Brain microvascular endothelial cell (primary cell): ENCODE results near the gene NWD2.

Experiments
- DNase-seq: peaks from one replicate; pipeline ENCODE4 v3.0.0-alpha.2; 2020
- H3K27ac ChIP-seq: fragments of 250-450 bp; sonication (Bioruptor Pico); 2 replicates; pipeline ENCODE4 v1.5.1; 2020; ENCODE audit warnings: mild to moderate bottlenecking, moderate library complexity
- H3K27me3 ChIP-seq: fragments of 250-450 bp; sonication (Bioruptor Pico); replicated peaks from 2 replicates; pipeline ENCODE4 v1.5.1; 2020; ENCODE audit warnings: mild to moderate bottlenecking
- H3K36me3 ChIP-seq: fragments of 250-450 bp; sonication (Bioruptor Pico); replicated peaks from 2 replicates; pipeline ENCODE4 v1.5.1; 2020; ENCODE audit warnings: mild to moderate bottlenecking
- H3K4me3 ChIP-seq: 2 replicates; pipeline ENCODE4 v1.5.1; 2011; ENCODE audit warnings: low read depth, mild to moderate bottlenecking, control low read depth, low read length, moderate library complexity
- CTCF ChIP-seq: IDR thresholded peaks from 2 replicates; pipeline ENCODE4 v1.5.1; 2011; ENCODE audit warnings: low read depth, mild to moderate bottlenecking, moderate library complexity, low read length, control low read depth, inconsistent platforms; ENCODE audit errors: missing control alignments
- in situ Hi-C: cut with HindIII; loops from 2 replicates; pipeline ENCODE4 v1.10.0; 2017; ENCODE audit warnings: low sequenced_read_pairs, low pct_ligation_motif_present

Gene NWD2

GRCh38 chr4:37389967-37390580, 145.5 kb downstream of the NWD2 start:
- peak; percentile 45 for DNase-seq
- Histone ChIP-seq H3K36me3 (no peaks in the 10 kb centered on the region), H3K27ac (no peak overlapping the region), H3K4me3 (no peak overlapping the region), H3K27me3 (no peaks in the 10 kb centered on the region)
- in situ Hi-C loops, result no loop called here
- peak; percentile 60 for TF ChIP-seq CTCF

- no peak for TF ChIP-seq CTCF
- H3K4me3 ChIP-seq, result no peak overlapping the region
- no peaks in the 10 kb centered on the region for H3K36me3 ChIP-seq
- in situ Hi-C loops, result no loop called here
- H3K27ac ChIP-seq, result no peak overlapping the region
- no peak for DNase-seq
- no peaks in the 10 kb centered on the region for H3K27me3 ChIP-seq
These were observed 148.1 kb downstream of the NWD2 start for GRCh38 chr4:37392521-37393255.

- Histone ChIP-seq H3K27me3 (no peaks in the 10 kb centered on the region), H3K36me3 (no peaks in the 10 kb centered on the region), H3K4me3 (no peak overlapping the region), H3K27ac (no peak overlapping the region)
- DNase-seq, result no peak
- TF ChIP-seq CTCF, result no peak
- in situ Hi-C loops, result no loop called here
These were observed 148.8 kb downstream of the NWD2 start for GRCh38 chr4:37393321-37393720.

- in situ Hi-C loops, result no loop called here
- no peak for TF ChIP-seq CTCF
- Histone ChIP-seq H3K27me3 (no peaks in the 10 kb centered on the region), H3K4me3 (no peak overlapping the region), H3K36me3 (no peaks in the 10 kb centered on the region), H3K27ac (no peak overlapping the region)
- DNase-seq, result no peak
These were observed 149.3 kb downstream of the NWD2 start for GRCh38 chr4:37393889-37394288.

GRCh38 chr4:37397505-37397904, 153.0 kb downstream of the NWD2 start:
- Histone ChIP-seq H3K36me3 (no peaks in the 10 kb centered on the region), H3K27ac (no peak overlapping the region), H3K4me3 (no peak overlapping the region), H3K27me3 (no peaks in the 10 kb centered on the region)
- TF ChIP-seq CTCF, result no peak
- DNase-seq, result no peak
- in situ Hi-C loops, result no loop called here
